SK-N-SH (cell line): Measurements from ENCODE around the gene TMEM184B. TPM values are rescaled to one million over a fixed set of nuclear protein-coding genes. Genes with fewer than 3 reads are reported as not detected.
A peak's percentile ranks its signal among the peaks of the same experiment; 100 is the strongest.

Experiments used
- CTCF ChIA-PET: fragments of 300-600, 350-600 bp; formaldehyde crosslinking; extraction: SDS; loops from one replicate; lab custom pipeline; 2021; lab: Yijun Ruan, JAX
- POLR2A ChIA-PET: fragments of 350-600 bp; sonication (Branson Sonifier 250); formaldehyde crosslinking; extraction: SDS; loops from one replicate; lab custom pipeline; 2020; ENCODE audit warnings: antibody characterized with exemption, inconsistent platforms; lab: Yijun Ruan, JAX
- DNase-seq: peaks from one replicate; pipeline ENCODE4 v3.0.0; 2012
- H2AFZ ChIP-seq: fragments of 200-600 bp; sonication (generic); 2 replicates; pipeline ENCODE4 v1.8.1; 2016; ENCODE audit warnings: antibody characterized with exemption, mild to moderate bottlenecking, low read depth
- H3F3A ChIP-seq: fragments of 200-600 bp; sonication (generic); replicated peaks from 2 replicates; pipeline ENCODE3; 2016; ENCODE audit warnings: antibody characterized with exemption, mild to moderate bottlenecking; ENCODE audit not compliant: insufficient read depth
- H3K27ac ChIP-seq, 2 experiments: fragments of 200-500 bp in 1 of 2; fragments of 200-600 bp in 1 of 2; sonication (Bioruptor generic) in 1 of 2; sonication (generic), shearing (Covaris generic) in 1 of 2; 2 replicates each; pipeline versions ENCODE4 v1.5.1 to v1.6.1; 2014 to 2016; ENCODE audit warnings: low read depth in 2 of 2, inconsistent platforms in 1 of 2, low read length in 1 of 2, mild to moderate bottlenecking in 1 of 2, mixed read lengths in 1 of 2
- H3K27me3 ChIP-seq: fragments of 200-600 bp; sonication (generic), shearing (Covaris generic); 2 replicates; pipeline ENCODE4 v1.6.1; 2016; ENCODE audit warnings: mixed run types; ENCODE audit not compliant: insufficient read depth
- H3K36me3 ChIP-seq, 2 experiments: fragments of 200-500 bp in 1 of 2; fragments of 200-600 bp in 1 of 2; sonication (Bioruptor generic) in 1 of 2; sonication (generic) in 1 of 2; replicated peaks in 1 of 2; 2 replicates each; pipeline versions ENCODE3 to v1.5.1; 2014 to 2016; ENCODE audit warnings: low read length in 1 of 2, mild to moderate bottlenecking in 1 of 2; ENCODE audit not compliant: insufficient read depth in 2 of 2, control insufficient read depth in 1 of 2
- H3K4me1 ChIP-seq, 2 experiments: fragments of 200-500 bp in 1 of 2; fragments of 200-600 bp in 1 of 2; sonication (Bioruptor generic) in 1 of 2; sonication (generic), shearing (Covaris generic) in 1 of 2; 2 replicates each; pipeline versions ENCODE4 v1.5.1 to v1.6.1; 2014 to 2016; ENCODE audit warnings: low read depth in 1 of 2, low read length in 1 of 2, mixed run types in 1 of 2; ENCODE audit not compliant: insufficient read depth in 2 of 2, control insufficient read depth in 1 of 2
- H3K4me2 ChIP-seq: fragments of 200-600 bp; sonication (generic), shearing (Covaris generic); 2 replicates; pipeline ENCODE4 v1.6.1; 2017; ENCODE audit warnings: mixed run types
- H3K4me3 ChIP-seq, 2 experiments: fragments of 200-500 bp in 1 of 2; fragments of 200-600 bp in 1 of 2; sonication (Bioruptor generic) in 1 of 2; sonication (generic), shearing (Covaris generic) in 1 of 2; 2 replicates each; pipeline versions ENCODE4 v1.5.1 to v1.8.1; 2014 to 2016; ENCODE audit warnings: low read depth in 2 of 2, inconsistent platforms in 1 of 2, low read length in 1 of 2, mild to moderate bottlenecking in 1 of 2, mixed read lengths in 1 of 2, moderate library complexity in 1 of 2
- H3K79me2 ChIP-seq: fragments of 200-600 bp; sonication (generic); 2 replicates; pipeline ENCODE4 v1.8.1; 2017; ENCODE audit warnings: mild to moderate bottlenecking; ENCODE audit not compliant: insufficient read depth
- H3K9ac ChIP-seq: fragments of 200-600 bp; sonication (generic); 2 replicates; pipeline ENCODE4 v1.6.1; 2017; ENCODE audit warnings: mixed run types
- H3K9me2 ChIP-seq: fragments of 200-600 bp; sonication (generic); 2 replicates; pipeline ENCODE4 v1.6.1; 2017; ENCODE audit warnings: mixed run types
- H3K9me3 ChIP-seq: fragments of 200-600 bp; sonication (generic); 2 replicates; pipeline ENCODE4 v1.6.1; 2017; ENCODE audit warnings: mixed run types, mild to moderate bottlenecking, moderate library complexity
- H4K20me1 ChIP-seq: fragments of 200-600 bp; sonication (generic); 2 replicates; pipeline ENCODE4 v1.6.1; 2017; ENCODE audit warnings: mild to moderate bottlenecking, mixed run types; ENCODE audit not compliant: insufficient read depth
- CHD2 ChIP-seq: fragments of 150-350 bp; IDR thresholded peaks from 2 replicates; pipeline ENCODE4 v1.6.1; 2018; ENCODE audit warnings: low read length; ENCODE audit not compliant: partially characterized antibody
- GABPA ChIP-seq: IDR thresholded peaks from 2 replicates; pipeline ENCODE4 v1.4.0; 2012; ENCODE audit warnings: low read depth, mild to moderate bottlenecking
- NFIC ChIP-seq: IDR thresholded peaks from 2 replicates; pipeline ENCODE4 v1.4.0; 2012; ENCODE audit warnings: borderline replicate concordance
- NRF1 ChIP-seq: IDR thresholded peaks from 2 replicates; pipeline ENCODE4 v1.6.1; 2012; ENCODE audit warnings: low read depth, mild to moderate bottlenecking, low read length
- POLR2AphosphoS5 ChIP-seq: IDR thresholded peaks from 2 replicates; pipeline ENCODE4 v1.6.1; 2012; ENCODE audit warnings: low read depth, low read length
- RAD21 ChIP-seq: IDR thresholded peaks from 2 replicates; pipeline ENCODE4 v1.6.1; 2012; ENCODE audit warnings: mild to moderate bottlenecking, low read length
- RFX5 ChIP-seq: IDR thresholded peaks from 2 replicates; pipeline ENCODE4 v1.6.1; 2012; ENCODE audit warnings: mild to moderate bottlenecking, improper control_type of control experiment, low read length
- RXRA ChIP-seq: IDR thresholded peaks from 2 replicates; pipeline ENCODE4 v1.4.0; 2012; ENCODE audit warnings: low read depth, mild to moderate bottlenecking, borderline replicate concordance
- SIN3A ChIP-seq: IDR thresholded peaks from 2 replicates; pipeline ENCODE4 v1.6.1; 2012; ENCODE audit warnings: low read depth, mild to moderate bottlenecking, low read length, moderate library complexity, borderline replicate concordance
- WGBS: methylation state at CpG from one replicate; pipeline ENCODE4 v1.1.6; 2017; ENCODE audit warnings: low lambda C conversion rate; 5-methylcytosine and 5-hydroxymethylcytosine counted together
- polyA plus RNA-seq, 3 experiments: library from polyadenylated mRNA; depleted of rRNA; stranded (reverse); fragments of >200 nt; gene quantifications; 2 replicates each; pipeline ENCODE4 v1.2.3, GENCODE V29; 2012
- TF ChIP-seq, protein P1 (sequence below): IDR thresholded peaks from 2 replicates; pipeline ENCODE4 v1.6.1; 2012; ENCODE audit warnings: mild to moderate bottlenecking, low read depth, low read length, moderate library complexity
- TF ChIP-seq, protein P2 (sequence below): IDR thresholded peaks from 2 replicates; pipeline ENCODE4 v1.4.0; 2012; ENCODE audit warnings: low read depth, borderline replicate concordance

The TMEM184B gene
- polyA plus RNA-seq, 1 of the 3 experiments (the other 2 are of a cell fraction) = 25.3 TPM

DNA sequence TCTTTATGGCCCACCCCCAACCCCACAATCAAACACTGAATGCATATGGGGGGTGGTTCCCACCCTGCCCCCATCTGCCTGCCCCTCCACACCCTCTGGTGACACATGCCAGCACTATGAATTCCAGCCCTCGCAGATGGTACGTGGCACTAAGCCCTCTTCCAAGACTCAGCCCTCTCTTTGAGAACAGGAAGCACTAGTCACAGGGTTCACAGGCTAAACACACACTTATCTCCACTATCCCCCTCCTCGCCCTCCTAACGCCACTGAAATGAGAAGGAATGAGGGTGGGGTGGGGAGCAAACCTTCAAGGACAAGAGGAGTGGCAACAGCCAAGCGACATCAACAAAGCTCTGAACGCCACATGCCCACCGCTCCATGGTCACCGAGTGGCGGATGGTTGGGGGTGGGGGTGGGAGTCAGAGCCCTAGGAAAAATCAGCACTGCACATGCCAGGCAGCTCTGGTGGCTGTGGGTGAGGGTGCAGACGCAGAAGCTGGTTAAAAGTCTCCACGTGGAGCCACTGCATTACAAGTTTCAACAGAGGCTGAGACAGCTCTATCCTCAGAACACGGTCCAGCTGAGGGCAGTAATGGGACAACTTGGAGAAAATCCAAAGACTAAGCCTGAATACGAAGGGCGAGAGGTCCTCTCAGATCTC is 33.6 kb downstream of the TMEM184B start (continued):
- TF ChIP-seq, protein P1, sequence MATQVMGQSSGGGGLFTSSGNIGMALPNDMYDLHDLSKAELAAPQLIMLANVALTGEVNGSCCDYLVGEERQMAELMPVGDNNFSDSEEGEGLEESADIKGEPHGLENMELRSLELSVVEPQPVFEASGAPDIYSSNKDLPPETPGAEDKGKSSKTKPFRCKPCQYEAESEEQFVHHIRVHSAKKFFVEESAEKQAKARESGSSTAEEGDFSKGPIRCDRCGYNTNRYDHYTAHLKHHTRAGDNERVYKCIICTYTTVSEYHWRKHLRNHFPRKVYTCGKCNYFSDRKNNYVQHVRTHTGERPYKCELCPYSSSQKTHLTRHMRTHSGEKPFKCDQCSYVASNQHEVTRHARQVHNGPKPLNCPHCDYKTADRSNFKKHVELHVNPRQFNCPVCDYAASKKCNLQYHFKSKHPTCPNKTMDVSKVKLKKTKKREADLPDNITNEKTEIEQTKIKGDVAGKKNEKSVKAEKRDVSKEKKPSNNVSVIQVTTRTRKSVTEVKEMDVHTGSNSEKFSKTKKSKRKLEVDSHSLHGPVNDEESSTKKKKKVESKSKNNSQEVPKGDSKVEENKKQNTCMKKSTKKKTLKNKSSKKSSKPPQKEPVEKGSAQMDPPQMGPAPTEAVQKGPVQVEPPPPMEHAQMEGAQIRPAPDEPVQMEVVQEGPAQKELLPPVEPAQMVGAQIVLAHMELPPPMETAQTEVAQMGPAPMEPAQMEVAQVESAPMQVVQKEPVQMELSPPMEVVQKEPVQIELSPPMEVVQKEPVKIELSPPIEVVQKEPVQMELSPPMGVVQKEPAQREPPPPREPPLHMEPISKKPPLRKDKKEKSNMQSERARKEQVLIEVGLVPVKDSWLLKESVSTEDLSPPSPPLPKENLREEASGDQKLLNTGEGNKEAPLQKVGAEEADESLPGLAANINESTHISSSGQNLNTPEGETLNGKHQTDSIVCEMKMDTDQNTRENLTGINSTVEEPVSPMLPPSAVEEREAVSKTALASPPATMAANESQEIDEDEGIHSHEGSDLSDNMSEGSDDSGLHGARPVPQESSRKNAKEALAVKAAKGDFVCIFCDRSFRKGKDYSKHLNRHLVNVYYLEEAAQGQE = no peak
- no peak for TF ChIP-seq NRF1
- no peak for TF ChIP-seq CHD2
- no peak for TF ChIP-seq RAD21
- TF ChIP-seq, protein P2, sequence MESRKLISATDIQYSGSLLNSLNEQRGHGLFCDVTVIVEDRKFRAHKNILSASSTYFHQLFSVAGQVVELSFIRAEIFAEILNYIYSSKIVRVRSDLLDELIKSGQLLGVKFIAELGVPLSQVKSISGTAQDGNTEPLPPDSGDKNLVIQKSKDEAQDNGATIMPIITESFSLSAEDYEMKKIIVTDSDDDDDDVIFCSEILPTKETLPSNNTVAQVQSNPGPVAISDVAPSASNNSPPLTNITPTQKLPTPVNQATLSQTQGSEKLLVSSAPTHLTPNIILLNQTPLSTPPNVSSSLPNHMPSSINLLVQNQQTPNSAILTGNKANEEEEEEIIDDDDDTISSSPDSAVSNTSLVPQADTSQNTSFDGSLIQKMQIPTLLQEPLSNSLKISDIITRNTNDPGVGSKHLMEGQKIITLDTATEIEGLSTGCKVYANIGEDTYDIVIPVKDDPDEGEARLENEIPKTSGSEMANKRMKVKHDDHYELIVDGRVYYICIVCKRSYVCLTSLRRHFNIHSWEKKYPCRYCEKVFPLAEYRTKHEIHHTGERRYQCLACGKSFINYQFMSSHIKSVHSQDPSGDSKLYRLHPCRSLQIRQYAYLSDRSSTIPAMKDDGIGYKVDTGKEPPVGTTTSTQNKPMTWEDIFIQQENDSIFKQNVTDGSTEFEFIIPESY = no peak
- no peak for TF ChIP-seq POLR2AphosphoS5
- no peak for TF ChIP-seq GABPA
- TF ChIP-seq RFX5 = no peak
- TF ChIP-seq SIN3A = no peak
- TF ChIP-seq, all 33 proteins: peak for 6

DNA sequence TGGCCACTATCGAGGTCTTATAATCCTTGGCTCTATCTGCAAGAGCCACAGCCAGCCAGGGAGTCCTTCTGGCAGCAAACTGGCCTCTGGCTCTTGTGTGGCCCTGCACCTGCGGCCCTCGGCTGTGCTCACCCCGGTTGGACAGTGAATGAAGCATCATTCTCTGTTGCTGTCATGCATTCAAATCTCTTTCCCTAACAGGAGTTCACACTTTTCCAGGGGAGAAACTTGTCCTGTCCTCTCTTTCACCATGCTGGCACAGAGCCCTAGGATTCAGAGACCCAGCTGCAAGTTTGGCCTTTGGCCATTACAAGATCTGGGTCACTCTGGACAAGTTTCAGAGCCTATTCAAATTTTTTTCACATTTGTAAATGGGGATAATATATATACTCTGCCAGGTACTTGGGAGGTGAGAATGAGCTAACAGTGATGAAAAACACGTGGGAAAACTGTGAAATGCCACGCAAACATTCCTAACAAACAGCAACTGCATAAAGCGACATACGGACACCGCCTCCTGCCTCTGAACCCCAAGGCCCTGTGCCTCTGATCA is 34.2 kb downstream of the TMEM184B start:
- Histone ChIP-seq H3K9me3 (no peaks in the 10 kb centered on the region), H3K9me2 (no peaks in the 10 kb centered on the region), H4K20me1 (no peaks in the 10 kb centered on the region), H3K4me3 (no peak overlapping the region), H3K4me1 (peaks cover 14 to 24% of the 10 kb centered on the region in 2 experiments; a peak in 2 of 4 replicates), H3K27ac (peak overlapping the region in 1 of 2 experiments; percentile 92; a peak in 2 of 4 replicates), H3K79me2 (peaks cover 6% of the 10 kb centered on the region), H3K27me3 (no peaks in the 10 kb centered on the region), H3K9ac (peak overlapping the region; percentile 44; the same call in 1 of the 2 replicates), H3K36me3 (no peaks in the 10 kb centered on the region), H3F3A (peaks cover 11% of the 10 kb centered on the region), H2AFZ (no peak overlapping the region), H3K4me2 (peak overlapping the region; percentile 59; the same call in 1 of the 2 replicates)
- POLR2A ChIA-PET = no interaction called here
- WGBS = 78% methylated on average over 3 of the region's 9 CpGs
- DNase-seq = no peak
- TF ChIP-seq, protein P1 = no peak
- no peak for TF ChIP-seq SIN3A
- TF ChIP-seq RXRA = no peak
- TF ChIP-seq, protein P2 = no peak
- TF ChIP-seq NFIC = 0 out of 2 replicates have a peak, but pooled peaks have one; percentile 13
- CTCF ChIA-PET = interaction anchor here (1.1 kb wide), 1 partner anchor 23 kb away, joined by 3 read pairs; no protein-coding TSS in a partner anchor
